Measurements from ENCODE around the gene ZFP14.
"Not testable (repeated sequence)": the region's sequence is repeated elsewhere in the genome, so short reads cannot be mapped to it uniquely, and the experiment has no call there.

The ZFP14 gene

GRCh38 chr19:36330216-36330615 is 48.8 kb downstream of the ZFP14 start:
- DNase-seq: no peak

- not testable (repeated sequence) for DNase-seq
Measured at GRCh38 chr19:36329534-36329933, 49.5 kb downstream of the ZFP14 start.

DNA sequence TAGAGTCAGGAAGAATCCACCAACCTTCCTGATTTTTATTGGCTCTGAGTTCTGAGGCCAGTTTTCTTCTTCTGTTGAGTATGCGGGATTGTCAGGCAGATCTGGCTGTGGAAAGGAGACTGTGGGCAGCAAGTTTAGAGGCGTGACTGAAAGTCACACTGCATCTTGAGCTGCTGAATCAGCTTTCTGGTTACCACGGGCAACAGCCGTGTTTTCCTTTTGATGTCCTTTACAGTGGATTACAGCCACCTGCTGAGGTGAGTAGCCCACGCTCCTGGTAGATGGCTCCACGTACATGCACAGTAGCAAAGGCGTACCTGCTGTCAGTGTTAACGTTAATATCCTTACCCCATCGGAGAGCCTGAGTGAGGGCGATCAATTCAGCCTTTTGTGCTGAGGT is 52.4 kb downstream of the ZFP14 start:
- not testable (repeated sequence) for DNase-seq

DNA sequence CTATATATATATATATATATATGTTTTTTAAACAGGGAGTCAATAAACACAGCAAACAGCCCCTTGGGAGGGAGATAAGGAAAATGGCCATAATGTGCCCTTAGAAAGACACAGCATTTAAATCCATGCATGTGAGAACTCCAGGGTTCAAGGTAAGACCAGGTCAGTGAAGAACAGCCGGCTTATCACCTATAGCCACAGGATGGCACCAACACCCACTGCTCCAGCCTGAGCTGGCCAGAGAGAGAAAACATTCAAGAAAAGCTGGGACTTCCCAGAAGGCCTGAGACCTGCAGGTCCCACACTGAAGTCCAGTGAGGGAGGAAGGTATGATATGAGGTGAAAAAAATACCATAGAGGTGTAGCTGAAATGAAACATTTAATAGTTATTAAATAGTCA is 63.8 kb downstream of the ZFP14 start:
- not testable (repeated sequence) for DNase-seq

GRCh38 chr19:36314053-36314452 is 64.9 kb downstream of the ZFP14 start:
- DNase-seq: not testable (repeated sequence)

DNA sequence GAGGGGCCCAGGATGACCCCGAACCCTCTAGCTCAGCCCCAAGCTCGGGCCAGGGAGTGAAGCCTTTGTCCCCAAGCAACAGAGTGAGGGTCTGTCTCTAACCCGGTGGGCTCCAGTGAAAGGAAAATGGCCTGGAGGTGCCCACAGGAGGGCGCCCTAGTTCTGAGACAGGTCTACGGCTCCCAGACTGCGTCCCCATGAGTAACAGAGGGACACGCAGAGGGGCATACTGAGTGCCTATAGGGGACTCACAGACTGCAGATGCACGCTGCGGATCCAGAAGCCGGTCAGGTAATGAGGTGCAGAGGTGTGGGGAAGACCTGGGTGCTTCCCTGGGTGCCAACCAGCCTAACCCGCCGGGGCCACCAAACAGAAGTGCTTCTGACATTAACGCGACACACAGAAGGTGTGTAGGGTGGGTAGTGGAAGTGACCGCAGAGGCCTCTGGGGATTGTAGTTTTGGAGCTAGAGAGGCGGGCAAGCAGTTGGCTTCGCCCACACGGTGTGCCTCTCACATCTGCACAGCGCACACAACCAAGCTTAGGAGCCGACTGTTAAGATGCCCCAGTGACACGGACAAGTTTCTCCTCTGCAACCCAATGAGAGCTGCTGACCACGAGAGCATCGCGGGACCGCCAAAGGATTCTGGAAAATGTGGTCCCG is 67.8 kb downstream of the ZFP14 start:
- DNase-seq: not testable (repeated sequence)

GRCh38 chr19:36310416-36310990 is 68.5 kb downstream of the ZFP14 start:
- not testable (repeated sequence) for DNase-seq

GRCh38 chr19:36309759-36310158 is 69.2 kb downstream of the ZFP14 start:
- not testable (repeated sequence) for DNase-seq

GRCh38 chr19:36309309-36309708 is 69.7 kb downstream of the ZFP14 start:
- not testable (repeated sequence) for DNase-seq

GRCh38 chr19:36292317-36292716 is 86.7 kb downstream of the ZFP14 start:
- DNase-seq: not testable (repeated sequence)

Measured in activated naive CD4-positive, alpha-beta T cell (primary cell).